ENCODE measurements around the gene NSD2. TPM values are rescaled to one million over a fixed set of nuclear protein-coding genes. Genes with fewer than 3 reads are reported as not detected.
"Not testable (repeated sequence)": the region's sequence is repeated elsewhere in the genome, so short reads cannot be mapped to it uniquely, and the experiment has no call there.

Gene NSD2
- total and polyA plus RNA-seq, 4 donors, result 5.1 to 71.5 (median 11.6) TPM

DNA sequence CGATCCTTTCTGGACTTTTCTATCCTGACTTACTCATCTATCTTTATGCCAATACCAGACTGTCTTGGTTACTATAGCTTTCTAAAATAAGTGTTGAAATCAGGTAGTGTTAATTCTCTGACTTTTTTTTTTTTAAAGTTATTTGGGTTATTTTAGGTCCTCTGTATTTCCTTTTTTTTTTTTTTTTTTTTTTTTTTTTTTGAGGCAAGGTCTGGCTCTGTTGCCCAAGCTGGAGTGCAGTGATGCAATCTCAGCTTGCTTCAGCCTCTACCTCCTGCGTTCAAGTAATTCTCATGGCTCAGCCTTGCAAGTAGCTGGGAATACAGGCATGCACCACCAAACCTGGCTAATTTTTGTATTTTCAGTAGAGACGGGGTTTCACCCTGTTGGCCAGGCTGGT, 140.4 kb downstream of the NSD2 start:
- no peaks in the 10 kb centered on the region for H3K36me3 ChIP-seq (ENCODE audit: control insufficient read depth in 4 of 4, insufficient read depth in 3 of 4, low read depth in 1 of 4, low read length in 3 of 4)
- H3K27ac ChIP-seq (ENCODE audit: low read depth in 1 of 2, low read length in 2 of 2), result no peak overlapping the region
- no peak for DNase-seq (ENCODE audit: low spot score)
- H3K27me3 ChIP-seq (ENCODE audit: control insufficient read depth in 4 of 4, insufficient read depth in 4 of 4, low read length in 3 of 4), result no peaks in the 10 kb centered on the region
- H3K4me1 ChIP-seq (ENCODE audit: control insufficient read depth in 4 of 4, insufficient read depth in 4 of 4, low read length in 3 of 4), result peaks cover 0 to 19% (median 9%) of the 10 kb centered on the region in 4 donors
- 72% methylated on average over 3 of the region's 3 CpGs for WGBS
- no peak overlapping the region for H3K9ac ChIP-seq (ENCODE audit: low read depth in 1 of 2, low read length in 2 of 2)
- H3K9me3 ChIP-seq (ENCODE audit: control insufficient read depth in 4 of 4, low read length in 3 of 4), result no peaks in the 10 kb centered on the region
- no peak for TF ChIP-seq YY1 (IDR thresholded peaks at IDR 0.05)
- TF ChIP-seq, protein P1, sequence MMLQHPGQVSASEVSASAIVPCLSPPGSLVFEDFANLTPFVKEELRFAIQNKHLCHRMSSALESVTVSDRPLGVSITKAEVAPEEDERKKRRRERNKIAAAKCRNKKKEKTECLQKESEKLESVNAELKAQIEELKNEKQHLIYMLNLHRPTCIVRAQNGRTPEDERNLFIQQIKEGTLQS (IDR thresholded peaks at IDR 0.05), result peak; percentile 37
- TF ChIP-seq, protein P2, sequence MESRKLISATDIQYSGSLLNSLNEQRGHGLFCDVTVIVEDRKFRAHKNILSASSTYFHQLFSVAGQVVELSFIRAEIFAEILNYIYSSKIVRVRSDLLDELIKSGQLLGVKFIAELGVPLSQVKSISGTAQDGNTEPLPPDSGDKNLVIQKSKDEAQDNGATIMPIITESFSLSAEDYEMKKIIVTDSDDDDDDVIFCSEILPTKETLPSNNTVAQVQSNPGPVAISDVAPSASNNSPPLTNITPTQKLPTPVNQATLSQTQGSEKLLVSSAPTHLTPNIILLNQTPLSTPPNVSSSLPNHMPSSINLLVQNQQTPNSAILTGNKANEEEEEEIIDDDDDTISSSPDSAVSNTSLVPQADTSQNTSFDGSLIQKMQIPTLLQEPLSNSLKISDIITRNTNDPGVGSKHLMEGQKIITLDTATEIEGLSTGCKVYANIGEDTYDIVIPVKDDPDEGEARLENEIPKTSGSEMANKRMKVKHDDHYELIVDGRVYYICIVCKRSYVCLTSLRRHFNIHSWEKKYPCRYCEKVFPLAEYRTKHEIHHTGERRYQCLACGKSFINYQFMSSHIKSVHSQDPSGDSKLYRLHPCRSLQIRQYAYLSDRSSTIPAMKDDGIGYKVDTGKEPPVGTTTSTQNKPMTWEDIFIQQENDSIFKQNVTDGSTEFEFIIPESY (IDR thresholded peaks at IDR 0.05), result no peak
- TF ChIP-seq, protein P3, sequence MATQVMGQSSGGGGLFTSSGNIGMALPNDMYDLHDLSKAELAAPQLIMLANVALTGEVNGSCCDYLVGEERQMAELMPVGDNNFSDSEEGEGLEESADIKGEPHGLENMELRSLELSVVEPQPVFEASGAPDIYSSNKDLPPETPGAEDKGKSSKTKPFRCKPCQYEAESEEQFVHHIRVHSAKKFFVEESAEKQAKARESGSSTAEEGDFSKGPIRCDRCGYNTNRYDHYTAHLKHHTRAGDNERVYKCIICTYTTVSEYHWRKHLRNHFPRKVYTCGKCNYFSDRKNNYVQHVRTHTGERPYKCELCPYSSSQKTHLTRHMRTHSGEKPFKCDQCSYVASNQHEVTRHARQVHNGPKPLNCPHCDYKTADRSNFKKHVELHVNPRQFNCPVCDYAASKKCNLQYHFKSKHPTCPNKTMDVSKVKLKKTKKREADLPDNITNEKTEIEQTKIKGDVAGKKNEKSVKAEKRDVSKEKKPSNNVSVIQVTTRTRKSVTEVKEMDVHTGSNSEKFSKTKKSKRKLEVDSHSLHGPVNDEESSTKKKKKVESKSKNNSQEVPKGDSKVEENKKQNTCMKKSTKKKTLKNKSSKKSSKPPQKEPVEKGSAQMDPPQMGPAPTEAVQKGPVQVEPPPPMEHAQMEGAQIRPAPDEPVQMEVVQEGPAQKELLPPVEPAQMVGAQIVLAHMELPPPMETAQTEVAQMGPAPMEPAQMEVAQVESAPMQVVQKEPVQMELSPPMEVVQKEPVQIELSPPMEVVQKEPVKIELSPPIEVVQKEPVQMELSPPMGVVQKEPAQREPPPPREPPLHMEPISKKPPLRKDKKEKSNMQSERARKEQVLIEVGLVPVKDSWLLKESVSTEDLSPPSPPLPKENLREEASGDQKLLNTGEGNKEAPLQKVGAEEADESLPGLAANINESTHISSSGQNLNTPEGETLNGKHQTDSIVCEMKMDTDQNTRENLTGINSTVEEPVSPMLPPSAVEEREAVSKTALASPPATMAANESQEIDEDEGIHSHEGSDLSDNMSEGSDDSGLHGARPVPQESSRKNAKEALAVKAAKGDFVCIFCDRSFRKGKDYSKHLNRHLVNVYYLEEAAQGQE (IDR thresholded peaks at IDR 0.05), result no peak
- H3K4me3 ChIP-seq (ENCODE audit: low read depth in 1 of 3, low read length in 3 of 3), result no peak overlapping the region

DNA sequence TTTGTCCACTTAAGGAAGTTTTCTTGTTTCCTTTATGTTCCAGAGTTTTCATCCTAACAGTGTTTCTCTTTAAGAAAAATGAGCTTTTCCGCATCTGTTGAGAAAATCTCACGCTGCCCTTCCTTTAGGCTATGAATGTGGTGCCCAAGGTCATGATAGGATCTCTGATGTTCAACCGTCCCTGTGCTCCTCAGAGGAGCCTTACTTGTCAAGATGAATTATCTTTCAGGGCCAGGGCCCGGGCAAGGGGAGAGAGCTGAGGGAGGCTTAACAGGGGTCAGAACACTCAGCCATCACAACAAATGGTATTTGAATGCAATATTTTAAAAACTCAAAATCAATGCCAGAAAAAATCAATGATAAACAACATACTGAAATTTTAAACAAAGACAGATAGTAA, 143.8 kb downstream of the NSD2 start:
- H3K27ac ChIP-seq (ENCODE audit: low read depth in 1 of 2, low read length in 2 of 2), result no peak overlapping the region
- peaks cover 0 to 4% (median 1%) of the 10 kb centered on the region in 4 donors for H3K4me1 ChIP-seq (ENCODE audit: control insufficient read depth in 4 of 4, insufficient read depth in 4 of 4, low read length in 3 of 4)
- no peak for TF ChIP-seq HNF4A (conservative IDR thresholded peaks at IDR 0.05)
- TF ChIP-seq FOXA2 (IDR thresholded peaks at IDR 0.05), result no peak
- no peak for TF ChIP-seq MAX (IDR thresholded peaks at IDR 0.05)
- no peak for TF ChIP-seq RAD21 (IDR thresholded peaks at IDR 0.05)
- no peak for TF ChIP-seq CTCF (IDR thresholded peaks at IDR 0.05; ENCODE audit: low read depth, low read length, missing input control)
- no peak for TF ChIP-seq YY1 (IDR thresholded peaks at IDR 0.05)
- no peak for TF ChIP-seq FOXA1 (IDR thresholded peaks at IDR 0.05)
- H3K36me3 ChIP-seq (ENCODE audit: control insufficient read depth in 4 of 4, insufficient read depth in 3 of 4, low read depth in 1 of 4, low read length in 3 of 4), result no peaks in the 10 kb centered on the region
- H3K9me3 ChIP-seq (ENCODE audit: control insufficient read depth in 4 of 4, low read length in 3 of 4), result no peaks in the 10 kb centered on the region
- WGBS, result 93% methylated on average over 4 of the region's 4 CpGs
- no peaks in the 10 kb centered on the region for H3K27me3 ChIP-seq (ENCODE audit: control insufficient read depth in 4 of 4, insufficient read depth in 4 of 4, low read length in 3 of 4)
- no peak for DNase-seq (ENCODE audit: low spot score)
- H3K4me3 ChIP-seq (ENCODE audit: low read depth in 1 of 3, low read length in 3 of 3), result no peak overlapping the region
- no peak overlapping the region for H3K9ac ChIP-seq (ENCODE audit: low read depth in 1 of 2, low read length in 2 of 2)

DNA sequence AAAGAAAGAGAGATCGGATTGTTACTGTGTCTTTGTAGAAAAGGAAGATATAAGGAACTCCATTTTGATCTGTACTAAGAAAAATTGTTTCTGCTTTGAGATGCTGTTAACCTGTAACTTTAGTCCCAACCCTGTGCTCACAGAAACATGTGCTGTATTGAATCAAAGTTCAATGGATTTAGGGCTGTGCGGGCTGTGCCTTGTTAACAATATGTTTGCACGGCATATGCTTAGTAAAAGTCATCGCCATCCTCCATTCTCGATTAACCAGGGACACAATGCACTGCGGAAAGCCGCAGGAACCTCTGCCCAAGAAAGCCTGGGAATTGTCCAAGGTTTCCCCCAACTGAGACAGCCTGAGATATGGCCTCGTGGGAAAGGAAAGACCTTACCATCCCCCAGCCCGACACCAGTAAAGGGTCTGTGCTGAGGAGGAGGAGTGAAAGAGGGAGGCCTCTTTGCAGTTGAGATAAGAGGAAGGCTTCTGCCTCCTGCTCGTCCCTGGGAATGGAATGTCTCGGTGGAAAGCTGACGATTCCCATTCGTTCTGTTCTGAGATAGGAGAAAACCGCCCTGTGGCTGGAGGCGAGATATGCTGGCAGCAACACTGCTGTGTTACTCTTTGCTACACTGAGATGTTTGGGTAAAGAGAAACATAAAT, 150.3 kb downstream of the NSD2 start:
- H3K36me3 ChIP-seq (ENCODE audit: control insufficient read depth in 4 of 4, insufficient read depth in 3 of 4, low read depth in 1 of 4, low read length in 3 of 4); H3K27me3 ChIP-seq (ENCODE audit: control insufficient read depth in 4 of 4, insufficient read depth in 4 of 4, low read length in 3 of 4); H3K4me1 ChIP-seq (ENCODE audit: control insufficient read depth in 4 of 4, insufficient read depth in 4 of 4, low read length in 3 of 4); DNase-seq (ENCODE audit: low spot score); H3K9ac ChIP-seq (ENCODE audit: low read depth in 1 of 2, low read length in 2 of 2); H3K4me3 ChIP-seq (ENCODE audit: low read depth in 1 of 3, low read length in 3 of 3); H3K27ac ChIP-seq (ENCODE audit: low read depth in 1 of 2, low read length in 2 of 2); H3K9me3 ChIP-seq (ENCODE audit: control insufficient read depth in 4 of 4, low read length in 3 of 4): not testable (repeated sequence)
- WGBS, result 21% methylated on average over 15 of the region's 15 CpGs

Measured in liver (tissue), 9 donors.